SU-DHL-6 (cell line): ENCODE data around the gene CAPN12.

ENCODE experiments used
- H2AFZ ChIP-seq: fragments of 200-600 bp; sonication (generic); 2 replicates; pipeline ENCODE4 v1.6.1; 2014; ENCODE audit warnings: low read depth, mild to moderate bottlenecking, moderate library complexity, mixed read lengths, antibody characterized with exemption, low read length; ENCODE audit not compliant: severe bottlenecking
- H3F3A ChIP-seq: fragments of 200-600 bp; shearing (Covaris generic); 2 replicates; pipeline ENCODE4 v1.6.0; 2016; ENCODE audit warnings: antibody characterized with exemption, mild to moderate bottlenecking; ENCODE audit not compliant: insufficient read depth
- H3K27ac ChIP-seq: fragments of 200-600 bp; sonication (generic); 2 replicates; pipeline ENCODE4 v1.5.1; 2016; ENCODE audit warnings: low read depth, mild to moderate bottlenecking, low read length, moderate library complexity, mixed read lengths
- H3K27me3 ChIP-seq: fragments of 200-600 bp; sonication (generic), shearing (Covaris generic); 2 replicates; pipeline ENCODE4 v1.6.0; 2014; ENCODE audit warnings: mild to moderate bottlenecking, low read length
- H3K36me3 ChIP-seq: fragments of 200-600 bp; sonication (generic); 2 replicates; pipeline ENCODE4 v1.6.1; 2014; ENCODE audit warnings: mild to moderate bottlenecking, low read length, mixed read lengths
- H3K4me2 ChIP-seq: fragments of 300-600, 200-600 bp; shearing (Covaris generic), sonication (generic); 2 replicates; pipeline ENCODE4 v1.6.0; 2014; ENCODE audit warnings: low read length, low read depth, mild to moderate bottlenecking; ENCODE audit not compliant: poor library complexity, severe bottlenecking
- H3K4me3 ChIP-seq: fragments of 200-600 bp; sonication (generic); 2 replicates; pipeline ENCODE4 v1.5.1; 2014; ENCODE audit warnings: antibody characterized with exemption, low read length, mild to moderate bottlenecking, mixed read lengths; ENCODE audit not compliant: insufficient read depth, poor library complexity, severe bottlenecking
- H3K79me2 ChIP-seq: fragments of 200-600 bp; sonication (generic); 2 replicates; pipeline ENCODE4 v1.6.1; 2014; ENCODE audit warnings: mild to moderate bottlenecking, low read length, moderate library complexity; ENCODE audit not compliant: insufficient read depth
- H3K9ac ChIP-seq: fragments of 200-600 bp; sonication (generic); 2 replicates; pipeline ENCODE4 v1.7.0; 2014; ENCODE audit warnings: mild to moderate bottlenecking, low read length
- H3K9me2 ChIP-seq: fragments of 200-600 bp; sonication (generic); replicated peaks from 2 replicates; pipeline ENCODE4 v1.6.1; 2014; ENCODE audit warnings: low read length; ENCODE audit not compliant: insufficient read depth
- H3K9me3 ChIP-seq: fragments of 200-600 bp; sonication (generic); 2 replicates; pipeline ENCODE4 v1.6.1; 2014; ENCODE audit warnings: low read length, mixed read lengths; ENCODE audit not compliant: insufficient read depth
- H4K20me1 ChIP-seq: fragments of 200-600 bp; sonication (generic); 2 replicates; pipeline ENCODE4 v1.6.1; 2014; ENCODE audit warnings: low read depth, mild to moderate bottlenecking, antibody characterized with exemption, low read length, moderate library complexity, mixed read lengths
- CTCF ChIP-seq: fragments of 200-600 bp; sonication (generic); IDR thresholded peaks from one replicate; pipeline ENCODE4 v1.5.1; 2017; ENCODE audit warnings: antibody characterized with exemption, mild to moderate bottlenecking, low read length, moderate library complexity; ENCODE audit not compliant: insufficient read depth, poor library complexity, severe bottlenecking
- EZH2phosphoT487 ChIP-seq: fragments of 200-600 bp; sonication (generic), shearing (Covaris generic); conservative IDR thresholded peaks from 2 replicates; pipeline ENCODE4 v1.6.1; 2018; ENCODE audit warnings: mild to moderate bottlenecking, antibody characterized with exemption, low read length, moderate library complexity, mixed read lengths

Gene CAPN12

GRCh38 chr19:38715555-38715954 lies 28.7 kb downstream of the CAPN12 start:
- H3K36me3 ChIP-seq: no peaks in the 10 kb centered on the region
- no peaks in the 10 kb centered on the region for H3K79me2 ChIP-seq
- no peaks in the 10 kb centered on the region for H3K9me2 ChIP-seq
- H3K9me3 ChIP-seq: no peaks in the 10 kb centered on the region
- TF ChIP-seq CTCF: no peak
- no peak for TF ChIP-seq EZH2phosphoT487
- H2AFZ ChIP-seq: no peak overlapping the region
- H3K27ac ChIP-seq: no peak overlapping the region
- no peak overlapping the region for H3K9ac ChIP-seq
- no peaks in the 10 kb centered on the region for H4K20me1 ChIP-seq
- no peaks in the 10 kb centered on the region for H3F3A ChIP-seq
- H3K4me2 ChIP-seq: no peak overlapping the region
- no peaks in the 10 kb centered on the region for H3K27me3 ChIP-seq
- no peak overlapping the region for H3K4me3 ChIP-seq

- Histone ChIP-seq H3K27me3 (no peaks in the 10 kb centered on the region), H3F3A (no peaks in the 10 kb centered on the region), H4K20me1 (no peaks in the 10 kb centered on the region), H3K36me3 (no peaks in the 10 kb centered on the region), H3K4me2 (no peak overlapping the region), H3K9me3 (no peaks in the 10 kb centered on the region), H3K9ac (no peak overlapping the region), H3K9me2 (no peaks in the 10 kb centered on the region), H3K4me3 (no peak overlapping the region), H3K79me2 (no peaks in the 10 kb centered on the region), H2AFZ (no peak overlapping the region), H3K27ac (no peak overlapping the region)
- TF ChIP-seq EZH2phosphoT487 (no peak), CTCF (no peak)
Observed at GRCh38 chr19:38714354-38714778, 29.9 kb downstream of the CAPN12 start.

GRCh38 chr19:38713865-38714264 lies 30.4 kb downstream of the CAPN12 start:
- Histone ChIP-seq H3K79me2 (no peaks in the 10 kb centered on the region), H2AFZ (no peak overlapping the region), H3K27me3 (no peaks in the 10 kb centered on the region), H3K4me2 (no peak overlapping the region), H3K9me3 (no peaks in the 10 kb centered on the region), H3F3A (no peaks in the 10 kb centered on the region), H3K27ac (no peak overlapping the region), H3K36me3 (no peaks in the 10 kb centered on the region), H4K20me1 (no peaks in the 10 kb centered on the region), H3K9me2 (no peaks in the 10 kb centered on the region), H3K4me3 (no peak overlapping the region), H3K9ac (no peak overlapping the region)
- TF ChIP-seq CTCF: no peak
- TF ChIP-seq EZH2phosphoT487: no peak

- Histone ChIP-seq H3K27ac (no peak overlapping the region), H3F3A (no peaks in the 10 kb centered on the region), H3K36me3 (no peaks in the 10 kb centered on the region), H4K20me1 (no peaks in the 10 kb centered on the region), H3K9me2 (no peaks in the 10 kb centered on the region), H3K4me2 (no peak overlapping the region), H3K79me2 (no peaks in the 10 kb centered on the region), H2AFZ (no peak overlapping the region), H3K27me3 (no peaks in the 10 kb centered on the region), H3K9ac (no peak overlapping the region), H3K9me3 (no peaks in the 10 kb centered on the region), H3K4me3 (no peak overlapping the region)
- TF ChIP-seq CTCF (no peak), EZH2phosphoT487 (no peak)
Observed at GRCh38 chr19:38713227-38713649, 31.0 kb downstream of the CAPN12 start.
